HepG2 (cell line): ENCODE data around the gene GPRC5D. TPM values are rescaled to one million over a fixed set of nuclear protein-coding genes. Genes with fewer than 3 reads are reported as not detected.

ENCODE experiments used
- ATAC-seq: fragments of 200-7000 bp; cut with Tn5 transposase; 3 replicates; pipeline ENCODE4 v1.9.1; 2020; ENCODE audit warnings: mild to moderate bottlenecking, moderate library complexity
- BruUV-seq: library from RNA; stranded (reverse); fragments of 400-500 nt; replicated peaks from 2 replicates; lab custom pipeline; 2021; lab: Mats Ljungman, UMichigan
- CTCF ChIA-PET: fragments of 300-600 bp; formaldehyde crosslinking; extraction: SDS; loops from one replicate; lab custom pipeline; 2021; ENCODE audit warnings: low total read pairs, inconsistent platforms, low intra/inter-chr PET ratio; lab: Yijun Ruan, JAX
- POLR2A ChIA-PET: fragments of 350-600 bp; sonication (Branson Sonifier 250); formaldehyde crosslinking; loops from one replicate; lab custom pipeline; 2020; ENCODE audit warnings: antibody characterized with exemption, inconsistent platforms; lab: Yijun Ruan, JAX
- DNase-seq: peaks from one replicate; pipeline ENCODE4 v3.0.0-alpha.2; 2015; ENCODE audit warnings: low spot score
- FAIRE-seq: peaks from 3 replicates; lab custom pipeline; 2011; peaks lifted over from hg19 to GRCh38; lab: Jason Lieb, UNC
- H2AFZ ChIP-seq: one replicate; pipeline ENCODE4 v1.6.1; 2011; ENCODE audit warnings: low read length, inconsistent platforms
- H3K27ac ChIP-seq: fragments of 300-600 bp; 3 replicates; pipeline ENCODE4 v1.8.0; 2011; ENCODE audit warnings: mixed run types, mild to moderate bottlenecking, mixed read lengths, low read length, inconsistent platforms; ENCODE audit not compliant: insufficient read depth; ENCODE audit errors: extremely low read length
- H3K27me3 ChIP-seq, 2 experiments: fragments of 200-600 bp in 1 of 2; 2 replicates in 1 of 2; 3 replicates in 1 of 2; pipeline versions ENCODE4 v1.6.0 to v1.8.0; 2011; ENCODE audit warnings: low read length in 2 of 2, mild to moderate bottlenecking in 2 of 2, moderate library complexity in 2 of 2, inconsistent platforms in 1 of 2; ENCODE audit not compliant: insufficient read depth in 2 of 2, control insufficient read depth in 1 of 2
- H3K36me3 ChIP-seq, 2 experiments: fragments of 200-600 bp in 1 of 2; replicated peaks in 1 of 2; 2 replicates in 1 of 2; 3 replicates in 1 of 2; pipeline versions ENCODE4 v1.5.1 to v1.8.0; 2011; ENCODE audit warnings: low read length in 2 of 2, inconsistent platforms in 1 of 2; ENCODE audit not compliant: insufficient read depth in 2 of 2, control insufficient read depth in 1 of 2
- H3K4me1 ChIP-seq: 2 replicates; pipeline ENCODE4 v1.5.1; 2012; ENCODE audit warnings: low read length, inconsistent platforms; ENCODE audit not compliant: insufficient read depth
- H3K4me2 ChIP-seq: 2 replicates; pipeline ENCODE4 v1.6.0; 2011; ENCODE audit warnings: low read depth, low read length, inconsistent platforms
- H3K4me3 ChIP-seq, 3 experiments: fragments of 200-600 bp in 1 of 3; sonication (generic), shearing (Covaris generic) in 1 of 3; replicated peaks in 1 of 3; 2 replicates each; pipeline ENCODE4 v1.5.1; 2011 to 2016; ENCODE audit warnings: low read length in 3 of 3, inconsistent platforms in 2 of 3, low read depth in 2 of 3, mild to moderate bottlenecking in 2 of 3, control low read depth in 1 of 3, mixed read lengths in 1 of 3; ENCODE audit not compliant: insufficient read depth in 1 of 3
- H3K79me2 ChIP-seq: one replicate; pipeline ENCODE4 v1.6.1; 2011; ENCODE audit warnings: low read length, inconsistent platforms; ENCODE audit not compliant: insufficient read depth
- H3K9ac ChIP-seq: 2 replicates; pipeline ENCODE4 v1.6.0; 2011; ENCODE audit warnings: mild to moderate bottlenecking, low read depth, low read length, inconsistent platforms; ENCODE audit not compliant: insufficient read depth
- H3K9me3 ChIP-seq: 2 replicates; pipeline ENCODE4 v1.5.1; 2012; ENCODE audit warnings: mild to moderate bottlenecking, low read length
- H4K20me1 ChIP-seq: 2 replicates; pipeline ENCODE4 v1.6.0; 2011; ENCODE audit warnings: inconsistent platforms, mild to moderate bottlenecking, low read length, moderate library complexity; ENCODE audit not compliant: insufficient read depth
- FOXP4 ChIP-seq: sonication (generic); formaldehyde crosslinking; IDR thresholded peaks from 2 replicates; pipeline ENCODE4 v1.4.0; 2020; ENCODE audit warnings: missing genetic modification reagents
- IRF9 ChIP-seq: sonication (generic); formaldehyde crosslinking; IDR thresholded peaks from 2 replicates; pipeline ENCODE4 v1.8.0; 2022; ENCODE audit warnings: missing genetic modification reagents, mild to moderate bottlenecking, borderline replicate concordance
- MAFF ChIP-seq: IDR thresholded peaks from 2 replicates; pipeline ENCODE4 v1.6.1; 2011; ENCODE audit warnings: low read depth, low read length, improper control_type of control experiment
- MAFK ChIP-seq, 2 experiments: IDR thresholded peaks in 1 of 2; conservative IDR thresholded peaks in 1 of 2; 2 replicates each; pipeline ENCODE4 v1.6.1; 2011; ENCODE audit warnings: improper control_type of control experiment in 2 of 2, low read length in 2 of 2
- MAZ ChIP-seq, 2 experiments: sonication (generic) in 1 of 2; formaldehyde crosslinking in 1 of 2; IDR thresholded peaks; 2 replicates each; pipeline versions ENCODE4 v1.5.0 to v1.6.1; 2012 to 2020; ENCODE audit warnings: low read depth in 2 of 2, mild to moderate bottlenecking in 2 of 2, borderline replicate concordance in 1 of 2, improper control_type of control experiment in 1 of 2, low read length in 1 of 2, missing genetic modification reagents in 1 of 2, moderate library complexity in 1 of 2
- MBD4 ChIP-seq: IDR thresholded peaks from 2 replicates; pipeline ENCODE4 v1.6.1; 2012; ENCODE audit warnings: low read length, inconsistent platforms, borderline replicate concordance
- SAFB2 ChIP-seq: sonication (generic); formaldehyde crosslinking; IDR thresholded peaks from 2 replicates; pipeline ENCODE4 v1.5.1; 2020; ENCODE audit warnings: missing genetic modification reagents, low read depth, mild to moderate bottlenecking, borderline replicate concordance
- SCMH1 ChIP-seq: sonication (generic); formaldehyde crosslinking; IDR thresholded peaks from 2 replicates; pipeline ENCODE4 v1.9.0; 2021; ENCODE audit warnings: missing genetic modification reagents, mild to moderate bottlenecking, borderline replicate concordance
- SP5 ChIP-seq: IDR thresholded peaks from 2 replicates; pipeline ENCODE4 v1.6.1; 2016; ENCODE audit warnings: low read depth, borderline replicate concordance
- YEATS4 ChIP-seq: sonication (generic); formaldehyde crosslinking; IDR thresholded peaks from 2 replicates; pipeline ENCODE4 v1.4.0; 2020; ENCODE audit warnings: missing genetic modification reagents, borderline replicate concordance
- ZNF101 ChIP-seq: sonication (generic); formaldehyde crosslinking; IDR thresholded peaks from 2 replicates; pipeline ENCODE4 v1.4.0; 2020; ENCODE audit warnings: mild to moderate bottlenecking, low read depth, missing genetic modification reagents, borderline replicate concordance
- ZNF550 ChIP-seq: sonication (generic); formaldehyde crosslinking; IDR thresholded peaks from 2 replicates; pipeline ENCODE4 v1.4.0; 2020; ENCODE audit warnings: mild to moderate bottlenecking, missing genetic modification reagents, borderline replicate concordance
- ZNF570 ChIP-seq: sonication (generic); formaldehyde crosslinking; IDR thresholded peaks from 2 replicates; pipeline ENCODE4 v1.4.0; 2020; ENCODE audit warnings: mild to moderate bottlenecking, missing genetic modification reagents, borderline replicate concordance
- ZNF766 ChIP-seq: sonication (generic); formaldehyde crosslinking; IDR thresholded peaks from 2 replicates; pipeline ENCODE4 v1.5.0; 2020; ENCODE audit warnings: missing genetic modification reagents, borderline replicate concordance
- ZNF772 ChIP-seq: sonication (generic); formaldehyde crosslinking; IDR thresholded peaks from 2 replicates; pipeline ENCODE4 v1.5.0; 2020; ENCODE audit warnings: mild to moderate bottlenecking, missing genetic modification reagents
- ZSCAN21 ChIP-seq: sonication (generic); formaldehyde crosslinking; IDR thresholded peaks from 2 replicates; pipeline ENCODE4 v1.8.0; 2022; ENCODE audit warnings: mild to moderate bottlenecking, missing genetic modification reagents, moderate library complexity, borderline replicate concordance
- WGBS: methylation state at CpG from one replicate; pipeline ENCODE4 v1.1.6; 2017; ENCODE audit warnings: low lambda C conversion rate; 5-methylcytosine and 5-hydroxymethylcytosine counted together
- in situ Hi-C: cut with HindIII; loops from 2 replicates; pipeline ENCODE4 v1.10.0; 2017; ENCODE audit warnings: low pct_unique_long_range_greater_than_20kb; ENCODE audit not compliant: extremely low pct_ligation_motif_present
- intact Hi-C: fragments of 100-400 bp; cut with micrococcal nuclease; formaldehyde crosslinking; loops from one replicate; pipeline ENCODE4 v1.10.0; 2022; ENCODE audit not compliant: unreplicated experiment
- polyA plus RNA-seq, 8 experiments: library from polyadenylated mRNA; depleted of rRNA in 3 of 8; stranded (reverse) in 7 of 8; unstranded in 1 of 8; fragments of >200 nt; fragmentation: Illumina TruSeq in 4 of 8; extraction: Trizol in 4 of 8; gene quantifications; 2 replicates each; pipeline versions ENCODE4 v1.2.1 to v1.2.3, GENCODE V29; 2011 to 2016; ENCODE audit warnings: low read depth in 4 of 8, missing spikeins in 1 of 8, mixed read lengths in 1 of 8; ENCODE audit not compliant: insufficient read depth in 1 of 8
- total RNA-seq, 5 experiments: library from RNA; depleted of rRNA; stranded (reverse); fragments of >200 nt; fragmentation: Illumina TruSeq; extraction: Trizol; gene quantifications; 2 replicates each; pipeline ENCODE4 v1.2.3, GENCODE V29; 2016; ENCODE audit warnings: low read depth in 1 of 5
- TF ChIP-seq, protein P1 (sequence below): sonication (generic); formaldehyde crosslinking; IDR thresholded peaks from 2 replicates; pipeline ENCODE4; 2020; ENCODE audit warnings: missing genetic modification reagents, mild to moderate bottlenecking, borderline replicate concordance

GPRC5D gene
- total and polyA plus RNA-seq, 2 of the 13 experiments (the other 11 are each of a cell fraction or from before 2014, with no cell fraction given) = not detected

- TF ChIP-seq, protein P1, sequence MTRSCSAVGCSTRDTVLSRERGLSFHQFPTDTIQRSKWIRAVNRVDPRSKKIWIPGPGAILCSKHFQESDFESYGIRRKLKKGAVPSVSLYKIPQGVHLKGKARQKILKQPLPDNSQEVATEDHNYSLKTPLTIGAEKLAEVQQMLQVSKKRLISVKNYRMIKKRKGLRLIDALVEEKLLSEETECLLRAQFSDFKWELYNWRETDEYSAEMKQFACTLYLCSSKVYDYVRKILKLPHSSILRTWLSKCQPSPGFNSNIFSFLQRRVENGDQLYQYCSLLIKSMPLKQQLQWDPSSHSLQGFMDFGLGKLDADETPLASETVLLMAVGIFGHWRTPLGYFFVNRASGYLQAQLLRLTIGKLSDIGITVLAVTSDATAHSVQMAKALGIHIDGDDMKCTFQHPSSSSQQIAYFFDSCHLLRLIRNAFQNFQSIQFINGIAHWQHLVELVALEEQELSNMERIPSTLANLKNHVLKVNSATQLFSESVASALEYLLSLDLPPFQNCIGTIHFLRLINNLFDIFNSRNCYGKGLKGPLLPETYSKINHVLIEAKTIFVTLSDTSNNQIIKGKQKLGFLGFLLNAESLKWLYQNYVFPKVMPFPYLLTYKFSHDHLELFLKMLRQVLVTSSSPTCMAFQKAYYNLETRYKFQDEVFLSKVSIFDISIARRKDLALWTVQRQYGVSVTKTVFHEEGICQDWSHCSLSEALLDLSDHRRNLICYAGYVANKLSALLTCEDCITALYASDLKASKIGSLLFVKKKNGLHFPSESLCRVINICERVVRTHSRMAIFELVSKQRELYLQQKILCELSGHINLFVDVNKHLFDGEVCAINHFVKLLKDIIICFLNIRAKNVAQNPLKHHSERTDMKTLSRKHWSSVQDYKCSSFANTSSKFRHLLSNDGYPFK (CRISPR knock-in tag) = no peak
- TF ChIP-seq FOXP4 (no peak), MBD4 (no peak), ZSCAN21 (no peak), SAFB2 (CRISPR knock-in tag) (no peak), ZNF772 (no peak)
Observed at GRCh38 chr12:12997156-12997555, 45.2 kb upstream of the GPRC5D start (continued).

DNA sequence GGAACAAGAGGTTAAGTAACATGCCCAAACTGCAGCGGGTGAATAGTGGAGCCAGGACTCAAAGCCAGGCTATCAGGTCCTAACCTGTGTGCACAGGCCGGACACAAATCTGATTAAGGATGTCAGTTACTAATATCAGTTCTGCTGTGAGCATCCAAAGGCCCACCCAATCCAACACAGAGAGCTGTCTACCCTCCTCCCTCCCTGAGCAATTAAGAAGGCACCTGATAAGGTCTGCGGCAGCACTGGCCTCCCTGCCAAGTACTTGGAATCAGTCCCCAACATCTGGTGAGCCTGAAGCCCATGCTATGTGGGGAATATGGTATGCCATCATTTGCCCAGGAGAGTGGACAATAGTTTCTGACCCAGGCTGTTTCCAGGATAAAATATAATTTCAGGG, 44.2 kb upstream of the GPRC5D start:
- in situ Hi-C loops = no loop called here
- no peak for FAIRE-seq

More for the DNA sequence above, 44.2 kb upstream of the GPRC5D start:
- H4K20me1 ChIP-seq = peaks cover 4% of the 10 kb centered on the region; the same call in 1 of the 2 replicates
- 98% methylated on average over 3 of the region's 3 CpGs for WGBS
- H3K27me3 ChIP-seq = no peaks in the 10 kb centered on the region; a peak in 1 of 5 replicates
- H3K9ac ChIP-seq = no peak overlapping the region
- CTCF ChIA-PET = no interaction called here
- H3K36me3 ChIP-seq = peaks cover 0 to 5% of the 10 kb centered on the region in 2 experiments; a peak in 1 of 5 replicates
- ATAC-seq = no peak
- no peak for DNase-seq
- H3K9me3 ChIP-seq = no peaks in the 10 kb centered on the region
- intact Hi-C loops = no loop called here
- TF ChIP-seq ZNF766 (CRISPR knock-in tag) = no peak
- no peak for TF ChIP-seq ZNF570 (CRISPR knock-in tag)
- TF ChIP-seq MAFK (conservative IDR thresholded peaks at IDR 0.05 in 1 of 2, IDR thresholded peaks at IDR 0.05 in 1 of 2; ENCODE audit: low read length in 2 of 2) = no peak
- TF ChIP-seq SCMH1 (CRISPR knock-in tag) = no peak
- TF ChIP-seq SP5 (CRISPR knock-in tag) = no peak
- no peak for TF ChIP-seq MAFF
- no peak for TF ChIP-seq MAZ (IDR thresholded peaks at IDR 0.05; ENCODE audit: borderline replicate concordance, low read depth, low read length)
- no peak for TF ChIP-seq MAZ (CRISPR knock-in tag; IDR thresholded peaks at IDR 0.05; ENCODE audit: low read depth)
- no peak for TF ChIP-seq IRF9 (CRISPR knock-in tag)
- no peak for TF ChIP-seq ZNF101 (CRISPR knock-in tag)
- TF ChIP-seq YEATS4 (CRISPR knock-in tag) = no peak
- TF ChIP-seq ZNF550 (CRISPR knock-in tag) = no peak
- POLR2A ChIA-PET = no interaction called here
- no peak overlapping the region for H3K4me2 ChIP-seq
- H3K4me1 ChIP-seq = peaks cover 29% of the 10 kb centered on the region
- no peak overlapping the region for H3K27ac ChIP-seq
- no peak overlapping the region for H2AFZ ChIP-seq
- no peak overlapping the region for H3K4me3 ChIP-seq
- no TSS peak for BruUV-seq
- H3K79me2 ChIP-seq = peaks cover 6% of the 10 kb centered on the region
